Epithelial cell of esophagus (primary cell): ENCODE data around the gene IFNA6.

Experiments used
- DNase-seq: peaks from one replicate; pipeline ENCODE4 v3.0.0; 2010; ENCODE audit warnings: low read depth
- H3K4me3 ChIP-seq: 2 replicates; pipeline ENCODE4 v1.5.1; 2011; ENCODE audit warnings: mild to moderate bottlenecking, low read length, control low read depth
- TF ChIP-seq, protein P1 (sequence below): IDR thresholded peaks from 2 replicates; pipeline ENCODE4 v1.5.1; 2011; ENCODE audit warnings: low read depth, mild to moderate bottlenecking, low read length, control low read depth, inconsistent platforms; ENCODE audit not compliant: insufficient read depth; ENCODE audit errors: missing control alignments

IFNA6 gene

DNA sequence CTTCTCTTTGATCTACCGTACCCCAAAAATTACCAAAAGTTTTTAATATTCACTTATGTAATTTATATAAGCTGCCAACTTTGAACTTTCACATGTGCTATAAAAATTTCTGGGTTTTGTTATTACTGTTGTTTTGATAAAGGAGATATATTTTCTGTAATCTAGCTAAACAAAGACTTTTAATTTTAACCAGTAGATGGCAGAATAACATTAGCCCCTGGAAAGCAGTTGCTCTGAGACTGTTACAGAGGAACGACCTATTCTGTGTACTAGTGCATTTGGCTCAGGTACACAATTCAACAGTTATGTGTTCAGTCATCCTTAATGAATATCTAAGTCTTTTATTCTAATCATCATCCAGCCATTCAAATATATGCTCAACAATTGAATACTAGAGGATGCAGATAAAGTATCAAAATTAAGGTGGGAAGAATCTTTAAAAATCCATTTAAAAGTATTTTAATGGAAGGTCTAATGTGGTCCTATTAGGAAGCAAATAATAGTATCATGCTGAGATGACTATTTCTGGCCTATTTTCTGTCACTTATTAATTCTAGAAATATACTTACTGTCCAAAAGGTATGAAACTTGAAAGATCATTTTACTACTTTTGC is 24.1 kb downstream of the IFNA6 start:
- no peak overlapping the region for H3K4me3 ChIP-seq
- DNase-seq = peak; percentile 54
- TF ChIP-seq, protein P1, sequence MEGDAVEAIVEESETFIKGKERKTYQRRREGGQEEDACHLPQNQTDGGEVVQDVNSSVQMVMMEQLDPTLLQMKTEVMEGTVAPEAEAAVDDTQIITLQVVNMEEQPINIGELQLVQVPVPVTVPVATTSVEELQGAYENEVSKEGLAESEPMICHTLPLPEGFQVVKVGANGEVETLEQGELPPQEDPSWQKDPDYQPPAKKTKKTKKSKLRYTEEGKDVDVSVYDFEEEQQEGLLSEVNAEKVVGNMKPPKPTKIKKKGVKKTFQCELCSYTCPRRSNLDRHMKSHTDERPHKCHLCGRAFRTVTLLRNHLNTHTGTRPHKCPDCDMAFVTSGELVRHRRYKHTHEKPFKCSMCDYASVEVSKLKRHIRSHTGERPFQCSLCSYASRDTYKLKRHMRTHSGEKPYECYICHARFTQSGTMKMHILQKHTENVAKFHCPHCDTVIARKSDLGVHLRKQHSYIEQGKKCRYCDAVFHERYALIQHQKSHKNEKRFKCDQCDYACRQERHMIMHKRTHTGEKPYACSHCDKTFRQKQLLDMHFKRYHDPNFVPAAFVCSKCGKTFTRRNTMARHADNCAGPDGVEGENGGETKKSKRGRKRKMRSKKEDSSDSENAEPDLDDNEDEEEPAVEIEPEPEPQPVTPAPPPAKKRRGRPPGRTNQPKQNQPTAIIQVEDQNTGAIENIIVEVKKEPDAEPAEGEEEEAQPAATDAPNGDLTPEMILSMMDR = peak; percentile 66

DNA sequence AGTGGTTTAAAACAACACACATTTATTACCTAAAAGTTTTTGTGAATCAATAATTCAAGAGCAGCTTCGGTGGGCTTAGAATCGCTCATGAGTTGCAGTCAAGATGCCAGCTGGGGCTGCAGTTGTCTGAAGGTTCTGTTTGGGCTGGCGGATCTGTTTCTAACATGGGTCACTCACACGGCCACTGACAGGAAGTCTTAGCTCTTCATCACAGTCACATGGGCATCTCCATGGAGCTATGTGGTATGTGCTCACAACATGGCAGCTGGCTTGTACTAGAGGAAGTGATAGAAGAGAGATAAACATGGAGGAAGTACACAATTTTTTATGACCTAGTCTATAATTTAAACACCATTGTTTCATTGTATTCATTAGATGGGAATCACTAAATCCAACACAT is 26.6 kb downstream of the IFNA6 start:
- H3K4me3 ChIP-seq = no peak overlapping the region
- TF ChIP-seq, protein P1 = no peak
- DNase-seq = no peak

DNA sequence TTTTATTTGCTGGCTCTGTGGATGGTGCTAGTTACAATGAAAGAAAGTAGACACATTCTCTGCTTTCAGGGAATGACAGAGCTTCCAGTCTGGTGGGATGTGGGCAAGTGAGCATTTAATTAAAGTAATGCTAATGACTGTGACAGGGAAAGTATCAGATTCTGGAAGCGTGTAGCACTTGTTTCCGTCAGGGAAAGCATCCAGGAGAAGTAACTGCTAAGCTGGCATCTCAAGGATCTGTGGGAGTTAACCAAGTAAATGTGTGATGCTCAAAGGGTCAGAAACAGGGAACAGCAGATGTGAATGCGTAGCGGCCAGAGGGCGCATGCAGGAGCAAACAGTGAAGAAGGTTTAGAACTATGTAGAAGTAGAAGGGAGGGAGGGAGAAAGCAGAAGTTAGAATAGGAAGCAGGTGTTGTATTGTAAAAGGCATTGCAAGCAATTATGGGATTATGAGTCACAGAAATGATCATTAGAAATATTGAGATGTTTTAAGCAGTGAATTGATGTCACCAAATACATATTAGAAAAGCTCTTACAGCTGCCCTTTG is 27.7 kb downstream of the IFNA6 start:
- no peak overlapping the region for H3K4me3 ChIP-seq
- TF ChIP-seq, protein P1 = no peak
- DNase-seq = no peak

DNA sequence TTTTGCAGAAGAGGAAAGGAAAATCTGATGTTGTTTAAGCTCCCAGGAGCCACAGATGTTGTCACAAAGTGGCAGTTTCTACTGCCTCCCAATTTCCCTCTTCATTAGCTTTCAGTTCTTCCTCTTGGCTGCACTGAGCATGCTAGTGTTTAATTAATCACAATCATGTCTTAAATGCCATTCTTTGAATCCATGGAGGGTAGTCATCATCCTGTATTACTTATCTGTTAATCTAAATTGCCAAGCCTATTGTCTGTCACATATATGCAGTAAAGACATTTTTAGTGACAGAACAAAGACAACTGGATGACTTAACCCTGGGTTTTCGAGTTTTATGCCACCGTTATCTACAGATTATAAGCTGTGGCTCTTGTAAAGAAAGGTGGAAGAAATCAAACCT is 30.2 kb downstream of the IFNA6 start:
- TF ChIP-seq, protein P1 = no peak
- DNase-seq = no peak
- H3K4me3 ChIP-seq = no peak overlapping the region

DNA sequence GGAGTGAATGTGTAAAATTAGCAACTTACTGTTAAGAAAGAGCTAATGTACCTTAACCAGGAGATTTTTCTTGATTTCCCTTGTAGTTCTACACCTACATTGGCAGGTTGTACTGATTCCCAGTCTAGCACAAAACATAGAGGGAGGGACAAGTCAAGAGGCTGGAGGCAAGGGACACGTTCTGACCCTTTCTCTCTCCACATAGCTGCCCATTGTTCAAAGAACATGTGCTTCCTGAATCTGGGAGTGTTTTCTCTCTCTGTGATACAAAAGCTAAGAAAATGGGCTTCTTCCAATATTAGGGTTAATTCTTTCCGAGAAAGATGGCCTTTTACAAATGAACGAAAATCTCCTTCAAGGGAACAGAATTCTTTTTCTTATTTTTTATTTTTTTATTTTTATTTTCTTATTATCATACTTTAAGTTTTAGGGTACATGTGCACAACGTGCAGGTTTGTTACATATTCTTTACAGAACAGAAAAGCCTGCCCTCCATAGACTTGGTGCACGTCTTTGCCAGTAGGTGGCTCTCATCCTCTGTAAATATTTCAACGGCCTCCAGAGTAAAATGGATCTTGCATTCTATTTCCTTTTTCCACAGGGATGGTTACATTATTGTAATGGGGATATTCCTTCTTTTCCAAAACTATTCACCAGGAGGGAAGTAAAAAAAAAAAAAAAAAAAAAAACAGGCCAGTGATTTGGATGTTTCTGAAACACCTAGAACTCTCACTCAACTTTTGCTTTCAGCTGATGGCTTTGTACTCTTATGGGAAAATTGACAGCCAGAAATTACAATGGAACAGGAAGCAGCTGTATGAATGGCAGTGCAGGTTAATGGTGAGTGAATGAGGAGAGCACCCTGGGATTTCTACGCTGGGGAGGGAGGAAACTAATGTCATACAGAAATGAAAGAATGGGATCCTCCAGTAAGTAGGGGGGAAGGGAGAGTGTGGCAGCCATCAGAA is 32.4 kb downstream of the IFNA6 start:
- TF ChIP-seq, protein P1 = peak; percentile 71
- no peak overlapping the region for H3K4me3 ChIP-seq
- peak; percentile 54 for DNase-seq

DNA sequence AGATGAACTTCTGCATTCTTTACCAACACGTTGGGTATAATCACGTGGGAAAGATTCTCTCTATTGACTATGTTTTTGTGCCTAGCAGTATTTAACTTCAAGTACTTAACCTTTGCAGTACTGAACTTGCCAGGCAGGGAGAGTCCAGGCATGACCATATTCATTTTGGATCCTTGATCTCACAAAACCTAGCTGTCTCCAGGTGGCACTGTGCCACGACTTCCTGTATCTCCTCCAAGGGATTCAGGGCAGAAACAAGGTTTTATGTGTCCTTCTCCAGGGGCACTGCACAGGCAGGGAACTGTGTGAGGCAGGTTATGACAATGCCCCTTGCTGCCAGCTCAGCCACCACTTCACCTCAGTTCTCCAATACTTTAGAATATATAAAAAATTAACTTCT is 33.8 kb downstream of the IFNA6 start:
- TF ChIP-seq, protein P1 = no peak
- no peak overlapping the region for H3K4me3 ChIP-seq
- peak; percentile 33 for DNase-seq
